Activated CD8-positive, alpha-beta memory T cell treated with anti-CD3 and anti-CD28 coated beads, Interleukin-2, amount 10 ng/mL, durations not matched to agents 7 days and 5 days (primary cell): ENCODE results near the gene LTB. TPM values are rescaled to one million over a fixed set of nuclear protein-coding genes. Genes with fewer than 3 reads are reported as not detected.

Experiments used
- ATAC-seq: fragments of 150-1000 bp; cut with Tn5 transposase; one replicate; pipeline ENCODE4 v1.10.0; 2021; ENCODE audit warnings: moderate library complexity
- CTCF ChIA-PET: fragments of 350-600 bp; sonication (Branson Sonifier 250); formaldehyde crosslinking; loops from one replicate; lab custom pipeline; 2021; ENCODE audit warnings: antibody characterized with exemption; lab: Charles Lee
- DNase-seq: peaks from one replicate; pipeline ENCODE4 v3.0.0-alpha.2; 2020
- H3K27ac Mint-ChIP-seq: one replicate; pipeline ENCODE4 v1.8.0; 2021; ENCODE audit warnings: mild to moderate bottlenecking, mixed read lengths
- H3K27me3 Mint-ChIP-seq: one replicate; pipeline ENCODE4 v1.8.0; 2021; ENCODE audit warnings: mixed read lengths
- H3K36me3 Mint-ChIP-seq: one replicate; pipeline ENCODE4 v1.8.0; 2021; ENCODE audit warnings: mild to moderate bottlenecking, mixed read lengths
- H3K4me1 Mint-ChIP-seq: one replicate; pipeline ENCODE4 v1.8.0; 2021; ENCODE audit warnings: mixed read lengths
- H3K4me3 Mint-ChIP-seq: one replicate; pipeline ENCODE4 v1.8.0; 2021; ENCODE audit warnings: mild to moderate bottlenecking, moderate library complexity, mixed read lengths
- H3K9me3 Mint-ChIP-seq: one replicate; pipeline ENCODE4 v1.8.0; 2022; ENCODE audit warnings: low read depth, mixed read lengths
- total RNA-seq, 2 experiments: library from RNA; stranded (reverse); gene quantifications; one replicate each; pipeline ENCODE4 v1.2.3, GENCODE V29; 2021

The LTB gene
- 100 to 1,000 TPM; 608 to 839 TPM for total RNA-seq

- no peaks in the 10 kb centered on the region for H3K9me3 Mint-ChIP-seq
- peak within 1 kb of the TSS; percentile 94 for H3K27ac Mint-ChIP-seq
- CTCF ChIA-PET = interaction anchor here (1.2 to 26.0 kb wide), 7 partner anchors 1 to 245 kb away, joined by 3 to 952 read pairs (median 189); partner anchors contain the start of genes ATP6V1G2, DDX39B, HSPA1B and LST1
- peaks cover 48% of the 10 kb centered on the region for H3K36me3 Mint-ChIP-seq
- DNase-seq = peak; percentile 69
- H3K4me1 Mint-ChIP-seq = peaks cover 70% of the 10 kb centered on the region
- peak; percentile 4 for ATAC-seq
- H3K4me3 Mint-ChIP-seq = peak within 1 kb of the TSS; percentile 86
- H3K27me3 Mint-ChIP-seq = no peaks in the 10 kb centered on the region
These were observed at the start of gene LTB for GRCh38 chr6:31582230-31582643. Gene LTB, minus strand, starts transcription at chr6:31582424. Its CDS starts 7 bp downstream, at chr6:31582417.

GRCh38 chr6:31631681-31632278 lies 49.6 kb upstream of the LTB start:
- CTCF ChIA-PET = no interaction called here

GRCh38 chr6:31631209-31631608 lies 49.0 kb upstream of the LTB start:
- no peak for ATAC-seq
- no peak overlapping the region for H3K27ac Mint-ChIP-seq
- H3K36me3 Mint-ChIP-seq = peaks cover 69% of the 10 kb centered on the region
- H3K27me3 Mint-ChIP-seq = no peaks in the 10 kb centered on the region
- H3K4me1 Mint-ChIP-seq = peaks cover 7% of the 10 kb centered on the region
- no peak for DNase-seq
- H3K9me3 Mint-ChIP-seq = no peaks in the 10 kb centered on the region
- CTCF ChIA-PET = no interaction called here
- H3K4me3 Mint-ChIP-seq = no peak overlapping the region

More at GRCh38 chr6:31631681-31632278, 49.6 kb upstream of the LTB start:
- no peak overlapping the region for H3K27ac Mint-ChIP-seq
- DNase-seq = no peak
- H3K4me1 Mint-ChIP-seq = peaks cover 5% of the 10 kb centered on the region
- peaks cover 67% of the 10 kb centered on the region for H3K36me3 Mint-ChIP-seq
- H3K9me3 Mint-ChIP-seq = no peaks in the 10 kb centered on the region
- no peaks in the 10 kb centered on the region for H3K27me3 Mint-ChIP-seq
- ATAC-seq = no peak
- no peak overlapping the region for H3K4me3 Mint-ChIP-seq

- ATAC-seq (no peak), DNase-seq (no peak)
- CTCF ChIA-PET = interaction anchor here (0.6 kb wide), 1 partner anchor 160 kb away, joined by 4 read pairs; no protein-coding TSS in a partner anchor
- Mint-ChIP-seq H3K36me3 (peaks cover 72% of the 10 kb centered on the region), H3K27ac (no peak overlapping the region), H3K27me3 (no peaks in the 10 kb centered on the region), H3K4me3 (no peak overlapping the region), H3K4me1 (peaks cover 9% of the 10 kb centered on the region), H3K9me3 (no peaks in the 10 kb centered on the region)
These were observed 48.1 kb upstream of the LTB start for GRCh38 chr6:31630177-31630934.

- CTCF ChIA-PET = no interaction called here
- Mint-ChIP-seq H3K27me3 (no peaks in the 10 kb centered on the region), H3K27ac (no peak overlapping the region), H3K4me3 (no peak overlapping the region), H3K4me1 (peaks cover 8% of the 10 kb centered on the region), H3K9me3 (no peaks in the 10 kb centered on the region), H3K36me3 (peaks cover 73% of the 10 kb centered on the region)
- no peak for ATAC-seq
- no peak for DNase-seq
These were observed 46.8 kb upstream of the LTB start for GRCh38 chr6:31629014-31629413.

GRCh38 chr6:31627690-31628287 lies 45.6 kb upstream of the LTB start:
- no peak overlapping the region for H3K27ac Mint-ChIP-seq

GRCh38 chr6:31626952-31627351 lies 44.7 kb upstream of the LTB start:
- ATAC-seq (no peak), DNase-seq (no peak)
- H3K9me3 Mint-ChIP-seq = no peaks in the 10 kb centered on the region
- H3K4me1 Mint-ChIP-seq = peaks cover 21% of the 10 kb centered on the region
- peaks cover 80% of the 10 kb centered on the region for H3K36me3 Mint-ChIP-seq
- H3K27me3 Mint-ChIP-seq = no peaks in the 10 kb centered on the region
- H3K4me3 Mint-ChIP-seq = no peak overlapping the region
- CTCF ChIA-PET = interaction anchor here (0.9 to 1.6 kb wide), 3 partner anchors 9 to 45 kb away, joined by 3 to 5 read pairs (median 3); no protein-coding TSS in a partner anchor
- no peak overlapping the region for H3K27ac Mint-ChIP-seq

More at GRCh38 chr6:31627690-31628287, 45.6 kb upstream of the LTB start:
- Mint-ChIP-seq H3K4me3 (no peak overlapping the region), H3K4me1 (peaks cover 13% of the 10 kb centered on the region), H3K36me3 (peaks cover 76% of the 10 kb centered on the region), H3K9me3 (no peaks in the 10 kb centered on the region), H3K27me3 (no peaks in the 10 kb centered on the region)
- CTCF ChIA-PET = interaction anchor here (0.9 to 1.6 kb wide), 2 partner anchors 9 to 12 kb away, joined by 3 to 5 read pairs; no protein-coding TSS in a partner anchor
- ATAC-seq = no peak
- DNase-seq = no peak

GRCh38 chr6:31624070-31624469 lies 41.8 kb upstream of the LTB start:
- H3K4me3 Mint-ChIP-seq = no peak overlapping the region
- H3K4me1 Mint-ChIP-seq = peaks cover 32% of the 10 kb centered on the region
- no peaks in the 10 kb centered on the region for H3K9me3 Mint-ChIP-seq
- DNase-seq (no peak), ATAC-seq (no peak)
- H3K27me3 Mint-ChIP-seq = no peaks in the 10 kb centered on the region
- peaks cover 71% of the 10 kb centered on the region for H3K36me3 Mint-ChIP-seq
- no peak overlapping the region for H3K27ac Mint-ChIP-seq
- CTCF ChIA-PET = no interaction called here

GRCh38 chr6:31622684-31623091 lies 40.5 kb upstream of the LTB start:
- peak overlapping the region; percentile 99 for H3K4me3 Mint-ChIP-seq
- DNase-seq = no peak
- peak overlapping the region; percentile 96 for H3K27ac Mint-ChIP-seq
- no peak for ATAC-seq
- H3K9me3 Mint-ChIP-seq = no peaks in the 10 kb centered on the region
- peaks cover 36% of the 10 kb centered on the region for H3K4me1 Mint-ChIP-seq
- CTCF ChIA-PET = interaction anchor here (0.9 to 1.9 kb wide), 11 partner anchors 24 to 207 kb away, joined by 3 to 8 read pairs (median 3); partner anchors contain the start of genes GPANK1 and LST1
- H3K36me3 Mint-ChIP-seq = peaks cover 64% of the 10 kb centered on the region
- no peaks in the 10 kb centered on the region for H3K27me3 Mint-ChIP-seq

GRCh38 chr6:31621991-31622390 lies 39.8 kb upstream of the LTB start:
- peaks cover 37% of the 10 kb centered on the region for H3K4me1 Mint-ChIP-seq
- peak overlapping the region; percentile 99 for H3K4me3 Mint-ChIP-seq
- CTCF ChIA-PET = interaction anchor here (1.0 to 1.9 kb wide), 9 partner anchors 24 to 208 kb away, joined by 3 to 8 read pairs (median 3); partner anchors contain the start of gene LST1
- no peaks in the 10 kb centered on the region for H3K27me3 Mint-ChIP-seq
- peak overlapping the region; percentile 96 for H3K27ac Mint-ChIP-seq
- ATAC-seq (no peak), DNase-seq (no peak)
- H3K9me3 Mint-ChIP-seq = no peaks in the 10 kb centered on the region
- peaks cover 58% of the 10 kb centered on the region for H3K36me3 Mint-ChIP-seq

- Mint-ChIP-seq H3K36me3 (peaks cover 56% of the 10 kb centered on the region), H3K9me3 (no peaks in the 10 kb centered on the region), H3K4me1 (peaks cover 40% of the 10 kb centered on the region), H3K27ac (peak overlapping the region; percentile 96), H3K4me3 (peak overlapping the region; percentile 99), H3K27me3 (no peaks in the 10 kb centered on the region)
- ATAC-seq = no peak
- DNase-seq = no peak
- CTCF ChIA-PET = interaction anchor here (0.6 to 1.9 kb wide), 7 partner anchors 23 to 128 kb away, joined by 3 to 8 read pairs (median 3); no protein-coding TSS in a partner anchor
These were observed 39.2 kb upstream of the LTB start for GRCh38 chr6:31621320-31621939.

GRCh38 chr6:31620586-31621319 lies 38.5 kb upstream of the LTB start, which contains the start of gene PRRC2A:
Gene PRRC2A, plus strand, starts transcription at chr6:31620715. Its CDS starts 2,075 bp downstream, at chr6:31622790.
- peak; percentile 88 for DNase-seq
- Mint-ChIP-seq H3K27me3 (no peaks in the 10 kb centered on the region), H3K4me3 (peak within 1 kb of the TSS; percentile 99), H3K27ac (peak within 1 kb of the TSS; percentile 96), H3K4me1 (peaks cover 45% of the 10 kb centered on the region), H3K36me3 (peaks cover 51% of the 10 kb centered on the region), H3K9me3 (no peaks in the 10 kb centered on the region)
- CTCF ChIA-PET = interaction anchor here (0.6 to 1.6 kb wide), 7 partner anchors 22 to 122 kb away, joined by 3 to 7 read pairs (median 3); no protein-coding TSS in a partner anchor
- ATAC-seq = peak; percentile 28
